ENCODE data around the gene DNAJC4.

The DNAJC4 gene

DNA sequence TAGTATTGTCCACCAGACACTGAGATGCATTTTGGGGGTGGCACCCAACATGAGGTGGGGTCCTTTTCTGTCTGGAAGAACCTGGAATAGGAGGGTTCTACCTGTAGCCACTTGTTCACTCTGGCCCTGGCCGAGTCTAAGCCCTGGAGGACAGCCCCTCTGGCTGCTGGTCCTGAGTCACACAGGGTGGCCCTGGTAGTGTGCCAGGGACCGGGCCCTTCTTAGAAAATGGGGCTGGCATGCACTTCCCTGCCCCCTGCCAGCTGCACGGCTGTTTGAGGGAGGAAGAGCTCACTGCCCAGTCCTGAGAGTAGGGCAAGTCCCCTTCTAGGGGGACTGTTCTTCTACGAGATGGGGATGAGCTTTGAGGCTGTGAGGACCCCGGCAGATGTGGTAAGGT, 23.1 kb downstream of the DNAJC4 start:
- no peak for TF ChIP-seq FOXP2 (optimal IDR thresholded peaks at IDR 0.05; ENCODE audit: borderline replicate concordance, extremely low read depth, extremely low read length, insufficient read depth)
- no peak for TF ChIP-seq TAF1 (IDR thresholded peaks at IDR 0.05; ENCODE audit: borderline replicate concordance, insufficient read depth, low read length)
- no peak for TF ChIP-seq POLR2AphosphoS5 (IDR thresholded peaks at IDR 0.05; ENCODE audit: low read depth, low read length)
- TF ChIP-seq SIN3A (IDR thresholded peaks at IDR 0.05; ENCODE audit: borderline replicate concordance, insufficient read depth, low read length): no peak
- TF ChIP-seq, protein P1, sequence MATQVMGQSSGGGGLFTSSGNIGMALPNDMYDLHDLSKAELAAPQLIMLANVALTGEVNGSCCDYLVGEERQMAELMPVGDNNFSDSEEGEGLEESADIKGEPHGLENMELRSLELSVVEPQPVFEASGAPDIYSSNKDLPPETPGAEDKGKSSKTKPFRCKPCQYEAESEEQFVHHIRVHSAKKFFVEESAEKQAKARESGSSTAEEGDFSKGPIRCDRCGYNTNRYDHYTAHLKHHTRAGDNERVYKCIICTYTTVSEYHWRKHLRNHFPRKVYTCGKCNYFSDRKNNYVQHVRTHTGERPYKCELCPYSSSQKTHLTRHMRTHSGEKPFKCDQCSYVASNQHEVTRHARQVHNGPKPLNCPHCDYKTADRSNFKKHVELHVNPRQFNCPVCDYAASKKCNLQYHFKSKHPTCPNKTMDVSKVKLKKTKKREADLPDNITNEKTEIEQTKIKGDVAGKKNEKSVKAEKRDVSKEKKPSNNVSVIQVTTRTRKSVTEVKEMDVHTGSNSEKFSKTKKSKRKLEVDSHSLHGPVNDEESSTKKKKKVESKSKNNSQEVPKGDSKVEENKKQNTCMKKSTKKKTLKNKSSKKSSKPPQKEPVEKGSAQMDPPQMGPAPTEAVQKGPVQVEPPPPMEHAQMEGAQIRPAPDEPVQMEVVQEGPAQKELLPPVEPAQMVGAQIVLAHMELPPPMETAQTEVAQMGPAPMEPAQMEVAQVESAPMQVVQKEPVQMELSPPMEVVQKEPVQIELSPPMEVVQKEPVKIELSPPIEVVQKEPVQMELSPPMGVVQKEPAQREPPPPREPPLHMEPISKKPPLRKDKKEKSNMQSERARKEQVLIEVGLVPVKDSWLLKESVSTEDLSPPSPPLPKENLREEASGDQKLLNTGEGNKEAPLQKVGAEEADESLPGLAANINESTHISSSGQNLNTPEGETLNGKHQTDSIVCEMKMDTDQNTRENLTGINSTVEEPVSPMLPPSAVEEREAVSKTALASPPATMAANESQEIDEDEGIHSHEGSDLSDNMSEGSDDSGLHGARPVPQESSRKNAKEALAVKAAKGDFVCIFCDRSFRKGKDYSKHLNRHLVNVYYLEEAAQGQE (IDR thresholded peaks at IDR 0.05; ENCODE audit: insufficient read depth in 1 of 2, low read depth in 2 of 2, low read length in 2 of 2): no peak

DNA sequence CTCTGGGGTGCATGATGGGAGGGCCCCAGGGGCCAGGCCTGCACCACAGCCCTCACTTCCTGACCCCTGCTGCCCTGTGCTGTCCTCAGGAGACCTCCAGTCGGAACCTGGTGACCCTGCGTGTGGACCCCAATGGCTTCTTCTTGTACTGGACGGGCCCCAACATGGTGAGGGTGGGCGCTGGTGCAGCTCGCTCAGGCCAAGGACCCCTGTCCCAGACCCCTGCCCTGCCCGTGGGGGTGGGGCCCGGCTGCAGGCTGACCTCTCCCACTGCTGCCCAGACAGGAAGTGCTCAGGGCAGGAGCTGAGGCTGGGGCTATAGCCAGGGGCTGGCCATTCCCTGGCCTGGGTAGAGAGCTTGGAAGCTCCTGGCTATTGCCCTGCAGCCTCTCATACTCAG, 24.0 kb downstream of the DNAJC4 start:
- no peak for TF ChIP-seq SIN3A (IDR thresholded peaks at IDR 0.05; ENCODE audit: borderline replicate concordance, insufficient read depth, low read length)
- no peak for TF ChIP-seq TAF1 (IDR thresholded peaks at IDR 0.05; ENCODE audit: borderline replicate concordance, insufficient read depth, low read length)
- TF ChIP-seq FOXP2 (optimal IDR thresholded peaks at IDR 0.05; ENCODE audit: borderline replicate concordance, extremely low read depth, extremely low read length, insufficient read depth): no peak
- TF ChIP-seq, protein P1 (IDR thresholded peaks at IDR 0.05; ENCODE audit: insufficient read depth in 1 of 2, low read depth in 2 of 2, low read length in 2 of 2): no peak
- TF ChIP-seq POLR2AphosphoS5 (IDR thresholded peaks at IDR 0.05; ENCODE audit: low read depth, low read length): no peak

DNA sequence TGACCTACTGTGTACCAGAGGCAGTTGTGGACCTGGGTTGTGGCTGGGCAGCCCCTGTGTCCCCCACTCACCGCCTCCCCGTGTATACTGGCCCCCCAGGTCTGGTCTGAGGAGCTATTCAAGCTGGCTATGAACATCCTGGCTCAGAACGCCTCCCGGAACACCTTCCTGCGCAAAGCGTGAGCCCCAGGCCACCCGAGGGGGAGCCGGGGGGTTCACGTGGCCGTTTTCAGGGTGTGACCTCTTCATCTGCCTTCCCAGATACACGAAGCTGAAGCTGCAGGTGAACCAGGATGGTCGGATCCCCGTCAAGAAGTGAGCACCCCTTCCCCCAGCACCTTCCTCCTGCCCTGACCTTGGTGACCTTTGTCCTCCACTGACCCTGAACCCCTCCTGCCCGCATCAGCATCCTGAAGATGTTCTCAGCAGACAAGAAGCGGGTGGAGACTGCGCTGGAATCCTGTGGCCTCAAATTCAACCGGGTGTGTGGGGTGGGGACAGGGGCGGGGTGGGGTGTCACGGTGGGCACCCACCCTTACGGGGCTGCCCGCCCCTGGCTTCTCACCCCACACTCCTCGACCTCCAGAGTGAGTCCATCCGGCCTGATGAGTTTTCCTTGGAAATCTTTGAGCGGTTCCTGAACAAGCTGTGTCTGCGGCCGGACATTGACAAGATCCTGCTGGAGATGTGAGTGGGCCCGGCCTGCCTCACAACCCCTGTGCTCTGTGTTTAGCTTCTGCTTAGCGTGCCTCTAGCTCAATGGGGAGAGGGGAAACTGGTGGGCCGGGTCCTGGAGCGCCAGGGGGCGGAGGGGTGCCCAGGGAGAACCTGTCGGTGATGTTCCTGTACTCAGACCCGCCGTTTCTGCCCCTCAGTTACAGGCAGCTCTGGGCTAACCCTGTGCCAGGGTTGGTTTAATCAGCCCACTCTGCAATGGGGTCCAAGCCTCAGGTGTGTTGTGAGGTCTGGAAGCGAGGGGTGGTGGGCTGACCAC, 25.1 kb downstream of the DNAJC4 start:
- TF ChIP-seq POLR2AphosphoS5 (IDR thresholded peaks at IDR 0.05; ENCODE audit: low read depth, low read length): no peak
- no peak for TF ChIP-seq TAF1 (IDR thresholded peaks at IDR 0.05; ENCODE audit: borderline replicate concordance, insufficient read depth, low read length)
- no peak for TF ChIP-seq FOXP2 (optimal IDR thresholded peaks at IDR 0.05; ENCODE audit: borderline replicate concordance, extremely low read depth, extremely low read length, insufficient read depth)
- no peak for TF ChIP-seq SIN3A (IDR thresholded peaks at IDR 0.05; ENCODE audit: borderline replicate concordance, insufficient read depth, low read length)
- TF ChIP-seq, protein P1 (IDR thresholded peaks at IDR 0.05; ENCODE audit: insufficient read depth in 1 of 2, low read depth in 2 of 2, low read length in 2 of 2): no peak

DNA sequence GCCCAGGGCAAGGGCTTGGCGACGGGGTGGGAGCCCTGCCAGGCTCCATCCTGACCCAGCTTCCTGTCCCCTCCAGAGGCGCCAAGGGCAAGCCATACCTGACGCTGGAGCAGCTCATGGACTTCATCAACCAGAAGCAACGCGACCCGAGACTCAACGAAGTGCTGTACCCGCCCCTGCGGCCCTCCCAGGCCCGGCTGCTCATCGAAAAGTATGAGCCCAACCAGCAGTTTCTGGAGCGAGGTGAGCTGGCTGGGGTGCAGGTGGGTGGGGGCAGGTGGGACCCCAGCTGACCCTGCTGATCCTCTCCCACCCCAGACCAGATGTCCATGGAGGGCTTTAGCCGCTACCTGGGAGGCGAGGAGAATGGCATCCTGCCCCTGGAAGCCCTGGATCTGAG, 26.0 kb downstream of the DNAJC4 start:
- TF ChIP-seq, protein P1 (IDR thresholded peaks at IDR 0.05; ENCODE audit: insufficient read depth in 1 of 2, low read depth in 2 of 2, low read length in 2 of 2): no peak
- no peak for TF ChIP-seq TAF1 (IDR thresholded peaks at IDR 0.05; ENCODE audit: borderline replicate concordance, insufficient read depth, low read length)
- TF ChIP-seq POLR2AphosphoS5 (IDR thresholded peaks at IDR 0.05; ENCODE audit: low read depth, low read length): no peak
- no peak for TF ChIP-seq SIN3A (IDR thresholded peaks at IDR 0.05; ENCODE audit: borderline replicate concordance, insufficient read depth, low read length)
- TF ChIP-seq FOXP2 (optimal IDR thresholded peaks at IDR 0.05; ENCODE audit: borderline replicate concordance, extremely low read depth, extremely low read length, insufficient read depth): no peak
